H9 (cell line): ENCODE data around the gene GNG11. TPM values are rescaled to one million over a fixed set of nuclear protein-coding genes. Genes with fewer than 3 reads are reported as not detected.

Source experiments
- DNase-seq: peaks from one replicate; pipeline ENCODE4 v3.0.0-alpha.2; 2017
- H2AFZ ChIP-seq: one replicate; pipeline ENCODE4 v1.6.1; 2013; ENCODE audit warnings: mild to moderate bottlenecking, low read length, control low read depth, moderate library complexity
- H2AK5ac ChIP-seq: 2 replicates; pipeline ENCODE4 v1.6.1; 2013; ENCODE audit warnings: low read length, control low read depth, mixed read lengths; ENCODE audit not compliant: insufficient read length
- H2BK120ac ChIP-seq: one replicate; pipeline ENCODE4 v1.6.1; 2013; ENCODE audit warnings: low read depth, mild to moderate bottlenecking, low read length, control low read depth, inconsistent platforms; ENCODE audit not compliant: poor library complexity, severe bottlenecking
- H2BK12ac ChIP-seq: 2 replicates; pipeline ENCODE4 v1.6.1; 2013; ENCODE audit warnings: low read length, control low read depth, mixed read lengths, low read depth; ENCODE audit not compliant: insufficient read length
- H2BK15ac ChIP-seq: 2 replicates; pipeline ENCODE4 v1.6.1; 2013; ENCODE audit warnings: low read depth, low read length, control low read depth
- H2BK20ac ChIP-seq: one replicate; pipeline ENCODE4 v1.6.1; 2013; ENCODE audit warnings: low read depth, mild to moderate bottlenecking, low read length, control low read depth, inconsistent platforms; ENCODE audit not compliant: poor library complexity, severe bottlenecking
- H2BK5ac ChIP-seq: 2 replicates; pipeline ENCODE4 v1.6.1; 2013; ENCODE audit warnings: low read length, control low read depth, mixed read lengths; ENCODE audit not compliant: insufficient read length
- H3K14ac ChIP-seq: 2 replicates; pipeline ENCODE4 v1.6.1; 2013; ENCODE audit warnings: low read length, control low read depth; ENCODE audit not compliant: insufficient read depth
- H3K18ac ChIP-seq: 2 replicates; pipeline ENCODE4 v1.6.1; 2013; ENCODE audit warnings: low read depth, mild to moderate bottlenecking, mixed read lengths, low read length, control low read depth; ENCODE audit not compliant: insufficient read length
- H3K23ac ChIP-seq: 2 replicates; pipeline ENCODE4 v1.6.1; 2013; ENCODE audit warnings: low read length, control low read depth, mixed read lengths, low read depth; ENCODE audit not compliant: insufficient read length
- H3K23me2 ChIP-seq: 2 replicates; pipeline ENCODE4 v1.6.1; 2013; ENCODE audit warnings: low read depth, mild to moderate bottlenecking, mixed read lengths, low read length, control low read depth; ENCODE audit not compliant: insufficient read length, poor library complexity, severe bottlenecking
- H3K27ac ChIP-seq: 2 replicates; pipeline ENCODE4 v1.5.1; 2013; ENCODE audit warnings: low read length, control low read depth, mixed read lengths, low read depth; ENCODE audit not compliant: insufficient read length
- H3K27me3 ChIP-seq: 2 replicates; pipeline ENCODE4 v1.6.1; 2013; ENCODE audit warnings: low read length, control low read depth, inconsistent platforms; ENCODE audit not compliant: insufficient read depth
- H3K4ac ChIP-seq: 2 replicates; pipeline ENCODE4 v1.6.1; 2013; ENCODE audit warnings: low read depth, mild to moderate bottlenecking, control low read depth, inconsistent platforms, low read length, moderate library complexity
- H3K4me1 ChIP-seq: 2 replicates; pipeline ENCODE4 v1.6.1; 2013; ENCODE audit warnings: low read length, control low read depth, inconsistent platforms; ENCODE audit not compliant: insufficient read depth
- H3K4me2 ChIP-seq: 2 replicates; pipeline ENCODE4 v1.6.1; 2013; ENCODE audit warnings: low read length, control low read depth, mixed read lengths; ENCODE audit not compliant: insufficient read length, insufficient read depth
- H3K56ac ChIP-seq: 2 replicates; pipeline ENCODE4 v1.6.1; 2013; ENCODE audit warnings: low read depth, mild to moderate bottlenecking, mixed read lengths, low read length, control low read depth; ENCODE audit not compliant: insufficient read length
- H3K79me1 ChIP-seq: 2 replicates; pipeline ENCODE4 v1.6.1; 2013; ENCODE audit warnings: low read depth, mild to moderate bottlenecking, moderate library complexity, low read length, control low read depth, inconsistent platforms; ENCODE audit not compliant: insufficient read depth, poor library complexity, severe bottlenecking
- H3K79me2 ChIP-seq: 2 replicates; pipeline ENCODE4 v1.6.1; 2013; ENCODE audit warnings: low read length, control low read depth, inconsistent platforms; ENCODE audit not compliant: insufficient read depth
- H3K9ac ChIP-seq: 2 replicates; pipeline ENCODE4 v1.6.1; 2013; ENCODE audit warnings: low read length, control low read depth, mixed read lengths; ENCODE audit not compliant: insufficient read length; ENCODE audit errors: extremely low read depth
- H3K9me3 ChIP-seq: one replicate; pipeline ENCODE4 v1.6.1; 2013; ENCODE audit warnings: low read depth, low read length, inconsistent platforms; ENCODE audit not compliant: control insufficient read depth
- H3T11ph ChIP-seq: one replicate; pipeline ENCODE4 v1.6.1; 2013; ENCODE audit warnings: mild to moderate bottlenecking, low read length, control low read depth, inconsistent platforms
- H4K20me1 ChIP-seq: one replicate; pipeline ENCODE4 v1.6.1; 2013; ENCODE audit not compliant: control insufficient read depth, insufficient read length, insufficient read depth
- H4K5ac ChIP-seq: 2 replicates; pipeline ENCODE4 v1.6.1; 2013; ENCODE audit warnings: low read depth, mild to moderate bottlenecking, mixed read lengths, low read length, control low read depth; ENCODE audit not compliant: insufficient read length
- H4K8ac ChIP-seq: replicated peaks from 2 replicates; pipeline ENCODE4 v1.6.1; 2013; ENCODE audit warnings: low read length, control low read depth, mixed read lengths, low read depth; ENCODE audit not compliant: insufficient read length
- H4K91ac ChIP-seq: 2 replicates; pipeline ENCODE4 v1.6.1; 2013; ENCODE audit warnings: low read depth, mild to moderate bottlenecking, moderate library complexity, mixed read lengths, low read length, control low read depth; ENCODE audit not compliant: insufficient read length
- H3K27ac Mint-ChIP-seq, 3 experiments: 2 replicates in 2 of 3; 3 replicates in 1 of 3; pipeline ENCODE4 v1.8.0; 2020 to 2021; ENCODE audit warnings: mixed read lengths in 3 of 3, mild to moderate bottlenecking in 1 of 3, moderate library complexity in 1 of 3
- H3K27me3 Mint-ChIP-seq: 2 replicates; pipeline ENCODE4 v1.8.0; 2021; ENCODE audit warnings: low read depth, mild to moderate bottlenecking, moderate library complexity, mixed read lengths
- H3K36me3 Mint-ChIP-seq, 3 experiments: 2 replicates in 2 of 3; 3 replicates in 1 of 3; pipeline ENCODE4 v1.8.0; 2020 to 2021; ENCODE audit warnings: low read depth in 3 of 3, mixed read lengths in 3 of 3; ENCODE audit not compliant: insufficient read depth in 1 of 3
- H3K4me1 Mint-ChIP-seq, 2 experiments: 2 replicates each; pipeline ENCODE4 v1.8.0; 2020; ENCODE audit warnings: mixed read lengths in 2 of 2
- H3K4me3 Mint-ChIP-seq, 2 experiments: 2 replicates in 1 of 2; 3 replicates in 1 of 2; pipeline ENCODE4 v1.8.0; 2020 to 2021; ENCODE audit warnings: mild to moderate bottlenecking in 2 of 2, mixed read lengths in 2 of 2, moderate library complexity in 1 of 2
- H3K9me3 Mint-ChIP-seq, 2 experiments: 2 replicates in 1 of 2; 3 replicates in 1 of 2; pipeline ENCODE4 v1.8.0; 2020; ENCODE audit warnings: mild to moderate bottlenecking in 2 of 2, mixed read lengths in 2 of 2, moderate library complexity in 1 of 2
- WGBS: extraction: QIAGEN DNeasy Blood & Tissue Kit; methylation state at CpG from one replicate; pipeline ENCODE4 v1.1.7; 2013; ENCODE audit warnings: missing lambda C conversion rate, low lambda C conversion rate, mixed read lengths; ENCODE audit not compliant: insufficient read length; ENCODE audit errors: extremely low coverage; 5-methylcytosine and 5-hydroxymethylcytosine counted together
- total RNA-seq: library from RNA; stranded (reverse); gene quantifications from 2 replicates; pipeline ENCODE4 v1.2.1, GENCODE V29; 2021
- TF ChIP-seq, protein P1 (sequence below): fragments of 200-600 bp; sonication (generic); conservative IDR thresholded peaks from 3 replicates; pipeline ENCODE4 v1.8.0; 2021; ENCODE audit warnings: antibody characterized with exemption, mild to moderate bottlenecking

GNG11 gene
- total RNA-seq, 1 experiment from 2014 or later, result 0.68 TPM

DNA sequence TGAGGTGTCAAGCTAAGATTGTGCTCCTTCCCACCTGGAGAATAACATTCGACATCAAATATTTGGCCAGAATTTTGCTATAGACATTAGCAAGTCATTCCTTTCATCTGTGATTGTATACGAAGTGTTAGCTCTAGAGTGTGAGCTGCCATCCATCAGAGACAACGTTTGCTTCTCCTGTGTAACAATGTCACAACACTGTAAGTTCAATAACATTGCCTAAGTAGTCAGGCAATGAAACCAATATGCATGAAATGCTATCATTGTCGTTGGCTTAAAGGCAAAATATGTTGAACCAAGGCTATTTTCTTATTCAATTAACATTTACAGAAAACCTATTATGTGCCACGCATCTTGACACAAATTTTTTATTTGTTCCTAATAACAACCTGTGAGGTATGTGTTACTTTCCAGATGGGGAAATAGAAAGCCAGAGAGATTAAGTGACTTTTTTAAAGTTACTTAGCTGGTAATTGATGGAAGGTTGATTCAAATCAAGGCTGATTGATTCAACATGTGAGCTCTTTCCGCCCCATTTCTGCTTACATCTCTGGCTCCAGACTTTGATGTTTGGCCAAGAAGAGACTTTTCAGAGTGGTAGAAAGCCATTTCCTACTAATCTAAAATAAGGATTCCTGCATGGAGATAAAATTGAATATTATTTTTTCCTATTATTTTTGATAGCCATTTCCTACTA, 50.6 kb downstream of the GNG11 start:
- peaks cover 15 to 16% of the 10 kb centered on the region in 2 experiments for H3K4me1 Mint-ChIP-seq
- Histone ChIP-seq H4K20me1 (no peaks in the 10 kb centered on the region), H3K9ac (no peak overlapping the region), H3K56ac (no peak overlapping the region), H2AK5ac (no peak overlapping the region), H2AFZ (no peak overlapping the region), H2BK15ac (no peak overlapping the region), H2BK5ac (no peak overlapping the region), H4K5ac (no peak overlapping the region), H3K23me2 (no peaks in the 10 kb centered on the region), H3K27me3 (no peaks in the 10 kb centered on the region), H3K27ac (no peak overlapping the region), H3K4me1 (peaks cover 2% of the 10 kb centered on the region; the same call in 1 of the 2 replicates), H3K18ac (no peak overlapping the region), H3K14ac (no peak overlapping the region), H2BK12ac (no peak overlapping the region), H4K8ac (no peak overlapping the region), H2BK20ac (no peak overlapping the region), H3T11ph (no peak overlapping the region), H4K91ac (no peak overlapping the region), H3K4me2 (no peak overlapping the region), H3K79me1 (no peaks in the 10 kb centered on the region), H3K4ac (no peak overlapping the region), H3K23ac (no peak overlapping the region), H3K79me2 (no peaks in the 10 kb centered on the region), H3K9me3 (no peaks in the 10 kb centered on the region), H2BK120ac (no peak overlapping the region)
- H3K27me3 Mint-ChIP-seq, result no peaks in the 10 kb centered on the region
- H3K36me3 Mint-ChIP-seq, result no peaks in the 10 kb centered on the region
- no peak overlapping the region for H3K4me3 Mint-ChIP-seq
- no CpG with 5 or more reads among the region's 6 CpGs for WGBS
- TF ChIP-seq, protein P1, sequence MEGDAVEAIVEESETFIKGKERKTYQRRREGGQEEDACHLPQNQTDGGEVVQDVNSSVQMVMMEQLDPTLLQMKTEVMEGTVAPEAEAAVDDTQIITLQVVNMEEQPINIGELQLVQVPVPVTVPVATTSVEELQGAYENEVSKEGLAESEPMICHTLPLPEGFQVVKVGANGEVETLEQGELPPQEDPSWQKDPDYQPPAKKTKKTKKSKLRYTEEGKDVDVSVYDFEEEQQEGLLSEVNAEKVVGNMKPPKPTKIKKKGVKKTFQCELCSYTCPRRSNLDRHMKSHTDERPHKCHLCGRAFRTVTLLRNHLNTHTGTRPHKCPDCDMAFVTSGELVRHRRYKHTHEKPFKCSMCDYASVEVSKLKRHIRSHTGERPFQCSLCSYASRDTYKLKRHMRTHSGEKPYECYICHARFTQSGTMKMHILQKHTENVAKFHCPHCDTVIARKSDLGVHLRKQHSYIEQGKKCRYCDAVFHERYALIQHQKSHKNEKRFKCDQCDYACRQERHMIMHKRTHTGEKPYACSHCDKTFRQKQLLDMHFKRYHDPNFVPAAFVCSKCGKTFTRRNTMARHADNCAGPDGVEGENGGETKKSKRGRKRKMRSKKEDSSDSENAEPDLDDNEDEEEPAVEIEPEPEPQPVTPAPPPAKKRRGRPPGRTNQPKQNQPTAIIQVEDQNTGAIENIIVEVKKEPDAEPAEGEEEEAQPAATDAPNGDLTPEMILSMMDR, result no peak
- H3K9me3 Mint-ChIP-seq, result no peaks in the 10 kb centered on the region
- no peak for DNase-seq
- H3K27ac Mint-ChIP-seq, result no peak overlapping the region
